ENCODE measurements around the gene HCRTR1.

DNA sequence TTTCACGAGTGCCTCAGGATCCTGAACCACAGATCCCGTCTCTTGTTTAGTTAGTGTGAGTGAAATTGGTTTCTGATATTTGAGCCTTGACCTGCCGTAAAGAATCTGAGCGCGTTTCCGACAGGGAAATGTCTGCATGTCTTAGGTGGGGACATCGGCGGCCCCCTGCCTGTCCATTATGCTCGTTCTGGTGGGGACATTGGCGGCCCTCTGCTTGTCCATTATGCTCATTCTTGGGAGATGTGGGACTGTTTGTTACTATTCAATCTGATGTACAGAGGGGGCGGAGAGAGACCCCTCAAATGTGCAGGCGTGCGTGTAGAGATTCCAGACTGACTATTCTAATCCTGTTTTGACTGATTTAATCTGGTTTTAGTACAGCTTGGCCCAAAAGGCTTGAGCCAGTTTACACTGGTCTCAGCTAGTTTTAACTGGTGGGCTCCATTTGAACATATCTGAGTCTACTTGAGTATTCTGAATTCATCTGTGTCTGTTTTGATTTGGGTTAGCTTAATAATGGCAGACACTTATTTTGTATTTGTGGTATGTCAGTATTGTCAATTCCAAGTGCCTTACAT is 47.8 kb upstream of the HCRTR1 start:
- TF ChIP-seq, protein P1, sequence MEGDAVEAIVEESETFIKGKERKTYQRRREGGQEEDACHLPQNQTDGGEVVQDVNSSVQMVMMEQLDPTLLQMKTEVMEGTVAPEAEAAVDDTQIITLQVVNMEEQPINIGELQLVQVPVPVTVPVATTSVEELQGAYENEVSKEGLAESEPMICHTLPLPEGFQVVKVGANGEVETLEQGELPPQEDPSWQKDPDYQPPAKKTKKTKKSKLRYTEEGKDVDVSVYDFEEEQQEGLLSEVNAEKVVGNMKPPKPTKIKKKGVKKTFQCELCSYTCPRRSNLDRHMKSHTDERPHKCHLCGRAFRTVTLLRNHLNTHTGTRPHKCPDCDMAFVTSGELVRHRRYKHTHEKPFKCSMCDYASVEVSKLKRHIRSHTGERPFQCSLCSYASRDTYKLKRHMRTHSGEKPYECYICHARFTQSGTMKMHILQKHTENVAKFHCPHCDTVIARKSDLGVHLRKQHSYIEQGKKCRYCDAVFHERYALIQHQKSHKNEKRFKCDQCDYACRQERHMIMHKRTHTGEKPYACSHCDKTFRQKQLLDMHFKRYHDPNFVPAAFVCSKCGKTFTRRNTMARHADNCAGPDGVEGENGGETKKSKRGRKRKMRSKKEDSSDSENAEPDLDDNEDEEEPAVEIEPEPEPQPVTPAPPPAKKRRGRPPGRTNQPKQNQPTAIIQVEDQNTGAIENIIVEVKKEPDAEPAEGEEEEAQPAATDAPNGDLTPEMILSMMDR (IDR thresholded peaks at IDR 0.05) = no peak
- TF ChIP-seq POLR2AphosphoS5 (IDR thresholded peaks at IDR 0.05) = no peak
